ENCODE measurements around the gene ASAP2.

Gene ASAP2

DNA sequence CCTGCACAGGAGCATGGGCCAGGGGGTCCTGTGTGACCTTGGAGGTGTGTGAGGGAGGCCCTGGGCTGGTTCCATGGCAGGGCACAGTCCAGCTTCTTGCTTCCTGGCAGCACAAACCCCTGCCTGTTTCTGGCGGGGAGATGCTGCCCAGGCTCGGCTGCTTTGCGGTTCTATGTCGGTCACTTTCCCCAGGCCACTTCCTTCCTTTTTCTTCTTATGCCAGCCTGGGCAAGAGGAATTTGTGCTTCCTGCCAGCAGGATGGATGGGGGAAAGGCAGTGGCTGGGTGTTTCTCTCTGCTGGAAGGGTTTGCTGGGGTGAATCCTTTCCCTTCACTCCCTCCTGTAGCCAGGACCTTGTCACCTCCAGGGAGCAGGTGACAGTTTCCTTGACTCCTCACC, 24.3 kb downstream of the ASAP2 start:
- TF ChIP-seq, protein P1, sequence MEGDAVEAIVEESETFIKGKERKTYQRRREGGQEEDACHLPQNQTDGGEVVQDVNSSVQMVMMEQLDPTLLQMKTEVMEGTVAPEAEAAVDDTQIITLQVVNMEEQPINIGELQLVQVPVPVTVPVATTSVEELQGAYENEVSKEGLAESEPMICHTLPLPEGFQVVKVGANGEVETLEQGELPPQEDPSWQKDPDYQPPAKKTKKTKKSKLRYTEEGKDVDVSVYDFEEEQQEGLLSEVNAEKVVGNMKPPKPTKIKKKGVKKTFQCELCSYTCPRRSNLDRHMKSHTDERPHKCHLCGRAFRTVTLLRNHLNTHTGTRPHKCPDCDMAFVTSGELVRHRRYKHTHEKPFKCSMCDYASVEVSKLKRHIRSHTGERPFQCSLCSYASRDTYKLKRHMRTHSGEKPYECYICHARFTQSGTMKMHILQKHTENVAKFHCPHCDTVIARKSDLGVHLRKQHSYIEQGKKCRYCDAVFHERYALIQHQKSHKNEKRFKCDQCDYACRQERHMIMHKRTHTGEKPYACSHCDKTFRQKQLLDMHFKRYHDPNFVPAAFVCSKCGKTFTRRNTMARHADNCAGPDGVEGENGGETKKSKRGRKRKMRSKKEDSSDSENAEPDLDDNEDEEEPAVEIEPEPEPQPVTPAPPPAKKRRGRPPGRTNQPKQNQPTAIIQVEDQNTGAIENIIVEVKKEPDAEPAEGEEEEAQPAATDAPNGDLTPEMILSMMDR (IDR thresholded peaks at IDR 0.05; ENCODE audit: low read length, missing control alignments): no peak
- no peak overlapping the region for H3K4me3 ChIP-seq (replicated peaks; ENCODE audit: low read depth, low read length)
- DNase-seq (ENCODE audit: low read depth): no peak

DNA sequence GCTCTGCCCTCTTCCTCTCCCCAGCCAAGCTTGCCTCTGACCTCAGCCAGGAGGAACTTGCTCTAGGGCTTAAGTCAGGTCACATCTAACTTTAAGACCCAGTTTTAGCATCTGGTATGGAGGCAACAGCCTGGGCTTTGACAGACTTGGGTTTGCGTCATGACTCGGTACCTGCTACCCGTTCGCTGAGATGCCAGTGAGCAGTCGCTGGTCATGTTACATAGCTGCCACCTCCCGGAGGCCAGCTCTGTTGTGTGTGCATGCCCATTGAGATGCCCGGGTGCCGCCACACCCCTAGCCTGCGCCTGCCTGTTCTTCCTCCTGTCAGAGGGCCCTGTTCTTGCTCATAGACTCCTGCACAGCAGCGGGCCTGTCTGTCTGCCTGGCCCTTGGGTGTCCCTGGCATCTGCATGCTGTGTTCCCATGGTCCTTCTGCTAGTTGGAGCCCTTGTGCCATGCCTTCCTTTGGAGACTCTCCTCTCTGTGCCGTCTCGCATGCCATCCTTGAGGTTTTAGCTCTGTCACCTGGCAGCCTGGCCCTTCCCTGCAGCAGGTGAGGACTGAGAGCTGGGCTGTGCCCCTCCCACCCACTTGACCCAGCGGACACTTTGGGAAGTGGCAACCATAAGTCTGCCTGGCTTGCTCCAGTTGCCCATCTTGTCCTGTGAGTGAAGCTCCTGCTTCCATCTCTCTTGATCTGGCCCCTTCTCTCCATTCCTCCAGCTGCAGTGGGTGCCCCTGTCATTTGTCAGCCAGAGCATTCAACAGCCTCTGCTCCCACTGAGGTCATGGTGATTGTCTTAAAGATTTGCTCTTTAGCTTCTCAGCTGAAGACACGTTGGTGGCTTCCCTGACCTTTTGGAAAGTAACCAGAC, 24.9 kb downstream of the ASAP2 start:
- TF ChIP-seq, protein P1 (IDR thresholded peaks at IDR 0.05; ENCODE audit: low read length, missing control alignments): no peak
- H3K4me3 ChIP-seq (replicated peaks; ENCODE audit: low read depth, low read length): no peak overlapping the region
- no peak for DNase-seq (ENCODE audit: low read depth)

DNA sequence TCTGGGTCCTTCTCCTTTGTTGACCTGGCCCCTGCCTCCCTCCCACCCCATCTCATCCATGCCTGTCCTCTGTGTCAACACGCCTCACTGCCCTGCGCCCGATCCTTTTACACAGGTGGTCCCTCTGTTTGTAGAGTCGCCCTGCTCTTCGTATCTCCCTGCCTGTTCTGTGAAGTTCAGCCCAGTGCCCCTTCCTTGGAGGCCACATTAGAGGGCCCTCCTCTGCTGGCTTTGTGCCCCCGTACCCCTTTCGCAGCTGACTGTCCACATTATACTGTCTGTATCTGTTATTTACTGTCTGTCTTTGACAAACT, 25.5 kb downstream of the ASAP2 start:
- no peak for DNase-seq (ENCODE audit: low read depth)
- H3K4me3 ChIP-seq (replicated peaks; ENCODE audit: low read depth, low read length): no peak overlapping the region
- TF ChIP-seq, protein P1 (IDR thresholded peaks at IDR 0.05; ENCODE audit: low read length, missing control alignments): no peak

DNA sequence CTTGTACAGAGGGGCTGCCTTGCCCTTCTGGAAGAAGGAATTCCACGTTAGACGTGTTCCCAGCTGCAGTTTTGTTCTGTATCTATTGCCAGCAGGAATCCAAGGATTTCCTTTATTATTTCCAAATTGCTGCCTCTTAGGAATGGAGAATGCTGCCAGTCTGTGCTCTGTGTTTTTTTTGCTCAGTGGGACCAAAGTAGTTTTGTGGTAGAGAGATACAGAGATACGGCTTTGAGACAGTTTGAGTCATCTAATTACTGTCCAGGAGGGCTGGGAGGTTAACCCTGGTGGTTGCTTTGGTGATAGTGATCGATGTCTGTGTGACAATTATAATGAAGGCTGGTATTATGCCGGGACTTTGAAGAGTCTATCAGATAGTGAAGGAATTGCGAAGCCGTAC, 26.3 kb downstream of the ASAP2 start:
- no peak overlapping the region for H3K4me3 ChIP-seq (replicated peaks; ENCODE audit: low read depth, low read length)
- TF ChIP-seq, protein P1 (IDR thresholded peaks at IDR 0.05; ENCODE audit: low read length, missing control alignments): no peak
- DNase-seq (ENCODE audit: low read depth): no peak

DNA sequence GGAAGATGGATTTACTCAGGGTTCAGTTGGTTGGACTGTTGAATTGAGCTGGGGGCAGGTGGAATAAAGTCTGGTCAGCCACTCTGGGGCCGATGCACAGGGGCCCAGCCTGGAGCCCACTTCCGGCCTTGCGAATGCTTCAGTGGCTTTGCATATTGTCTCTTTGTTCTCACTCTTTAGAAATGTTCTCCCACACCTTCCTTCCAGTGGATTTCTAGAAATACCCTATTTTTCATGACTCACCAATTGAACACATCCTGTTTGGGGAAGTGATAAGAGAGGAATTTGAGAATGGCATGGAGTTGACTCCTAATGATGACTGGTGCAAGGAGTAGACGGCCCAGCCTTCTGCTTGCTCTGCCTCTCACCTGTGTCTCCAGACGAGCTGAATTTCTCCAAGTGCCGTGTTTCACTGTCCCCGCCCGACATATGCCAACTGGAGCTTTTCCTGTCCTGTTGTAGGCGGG, 28.1 kb downstream of the ASAP2 start:
- TF ChIP-seq, protein P1 (IDR thresholded peaks at IDR 0.05; ENCODE audit: low read length, missing control alignments): no peak
- peak; percentile 95 for DNase-seq (ENCODE audit: low read depth)
- peak overlapping the region; percentile 15 for H3K4me3 ChIP-seq (replicated peaks; ENCODE audit: low read depth, low read length)

DNA sequence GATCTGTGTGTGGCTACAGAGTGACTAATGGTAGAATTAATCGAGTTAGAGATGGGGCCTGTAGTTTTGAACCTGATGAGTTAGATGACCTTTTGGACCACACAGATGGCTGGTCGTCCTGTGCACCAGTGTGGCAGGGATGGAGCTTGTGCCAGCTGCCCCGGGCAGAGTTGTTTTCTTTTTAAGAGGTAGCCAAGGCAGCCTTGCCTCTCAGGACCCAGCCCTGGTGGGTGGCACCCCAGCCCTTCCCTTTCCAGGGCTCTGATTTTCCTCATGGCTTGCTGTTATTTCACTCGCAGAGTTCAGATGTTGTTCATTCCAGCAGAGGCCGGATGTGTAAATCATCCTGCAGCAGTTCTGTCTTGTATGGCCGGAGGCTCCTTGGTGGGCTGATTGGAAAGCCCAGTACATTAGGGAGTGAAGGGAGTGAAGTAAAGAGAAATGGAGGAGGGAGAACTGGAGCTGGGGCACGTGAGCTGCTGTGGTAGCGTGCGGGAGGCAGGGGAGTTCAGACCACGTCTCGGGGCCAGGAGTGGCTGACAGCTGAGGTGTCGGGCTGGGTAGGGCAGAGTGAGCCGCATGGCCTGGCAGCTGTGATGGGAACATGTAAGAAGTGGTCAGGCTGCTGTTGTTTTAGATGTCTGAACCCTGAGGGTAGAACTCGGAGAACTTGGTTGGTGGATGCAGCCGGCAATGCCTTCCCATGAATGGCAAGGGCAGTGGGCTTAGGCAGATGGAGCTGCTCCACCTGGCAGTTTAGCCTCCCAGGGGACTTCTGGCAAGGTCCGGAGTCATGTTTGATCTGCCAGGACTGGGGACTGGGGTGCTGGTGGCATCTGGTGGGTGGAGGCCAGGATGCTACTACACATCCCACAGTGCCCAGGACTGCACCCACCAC, 28.8 kb downstream of the ASAP2 start:
- TF ChIP-seq, protein P1 (IDR thresholded peaks at IDR 0.05; ENCODE audit: low read length, missing control alignments): no peak
- peak overlapping the region; percentile 15 for H3K4me3 ChIP-seq (replicated peaks; ENCODE audit: low read depth, low read length)
- DNase-seq (ENCODE audit: low read depth): peak; percentile 70
